Fibroblast of pulmonary artery (primary cell): ENCODE results near the gene HEPN1.

Experiments
- DNase-seq: peaks from one replicate; pipeline ENCODE4 v3.0.0-alpha.2; 2010; ENCODE audit warnings: low read depth
- H3K4me3 ChIP-seq: replicated peaks from 2 replicates; pipeline ENCODE4 v1.5.1; 2011; ENCODE audit warnings: low read depth, mild to moderate bottlenecking, control low read depth, low read length, moderate library complexity
- TF ChIP-seq, protein P1 (sequence below): IDR thresholded peaks from 2 replicates; pipeline ENCODE4 v1.5.1; 2011; ENCODE audit warnings: mild to moderate bottlenecking, control low read depth, low read length, inconsistent platforms; ENCODE audit errors: missing control alignments

HEPN1 gene

DNA sequence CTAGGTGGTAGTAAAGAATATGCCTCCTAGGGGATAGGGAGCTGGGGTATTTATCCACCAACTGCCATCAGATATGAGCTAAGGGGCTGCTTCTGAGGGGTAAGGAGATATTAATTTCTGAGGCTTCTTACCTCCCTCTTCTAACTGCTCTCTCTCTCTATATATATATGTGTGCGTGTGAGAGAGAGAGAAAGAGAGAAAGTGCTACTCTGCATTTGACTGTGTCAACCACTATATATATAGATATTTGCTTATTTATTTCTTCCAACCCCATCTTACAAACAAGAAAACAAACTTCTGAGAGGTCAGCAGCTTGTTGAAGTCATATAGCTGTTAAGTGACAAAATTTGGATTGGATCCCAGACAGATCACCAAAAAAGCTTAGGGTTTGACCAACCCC is 22.7 kb downstream of the HEPN1 start:
- no peak overlapping the region for H3K4me3 ChIP-seq
- DNase-seq, result no peak
- TF ChIP-seq, protein P1, sequence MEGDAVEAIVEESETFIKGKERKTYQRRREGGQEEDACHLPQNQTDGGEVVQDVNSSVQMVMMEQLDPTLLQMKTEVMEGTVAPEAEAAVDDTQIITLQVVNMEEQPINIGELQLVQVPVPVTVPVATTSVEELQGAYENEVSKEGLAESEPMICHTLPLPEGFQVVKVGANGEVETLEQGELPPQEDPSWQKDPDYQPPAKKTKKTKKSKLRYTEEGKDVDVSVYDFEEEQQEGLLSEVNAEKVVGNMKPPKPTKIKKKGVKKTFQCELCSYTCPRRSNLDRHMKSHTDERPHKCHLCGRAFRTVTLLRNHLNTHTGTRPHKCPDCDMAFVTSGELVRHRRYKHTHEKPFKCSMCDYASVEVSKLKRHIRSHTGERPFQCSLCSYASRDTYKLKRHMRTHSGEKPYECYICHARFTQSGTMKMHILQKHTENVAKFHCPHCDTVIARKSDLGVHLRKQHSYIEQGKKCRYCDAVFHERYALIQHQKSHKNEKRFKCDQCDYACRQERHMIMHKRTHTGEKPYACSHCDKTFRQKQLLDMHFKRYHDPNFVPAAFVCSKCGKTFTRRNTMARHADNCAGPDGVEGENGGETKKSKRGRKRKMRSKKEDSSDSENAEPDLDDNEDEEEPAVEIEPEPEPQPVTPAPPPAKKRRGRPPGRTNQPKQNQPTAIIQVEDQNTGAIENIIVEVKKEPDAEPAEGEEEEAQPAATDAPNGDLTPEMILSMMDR, result no peak

DNA sequence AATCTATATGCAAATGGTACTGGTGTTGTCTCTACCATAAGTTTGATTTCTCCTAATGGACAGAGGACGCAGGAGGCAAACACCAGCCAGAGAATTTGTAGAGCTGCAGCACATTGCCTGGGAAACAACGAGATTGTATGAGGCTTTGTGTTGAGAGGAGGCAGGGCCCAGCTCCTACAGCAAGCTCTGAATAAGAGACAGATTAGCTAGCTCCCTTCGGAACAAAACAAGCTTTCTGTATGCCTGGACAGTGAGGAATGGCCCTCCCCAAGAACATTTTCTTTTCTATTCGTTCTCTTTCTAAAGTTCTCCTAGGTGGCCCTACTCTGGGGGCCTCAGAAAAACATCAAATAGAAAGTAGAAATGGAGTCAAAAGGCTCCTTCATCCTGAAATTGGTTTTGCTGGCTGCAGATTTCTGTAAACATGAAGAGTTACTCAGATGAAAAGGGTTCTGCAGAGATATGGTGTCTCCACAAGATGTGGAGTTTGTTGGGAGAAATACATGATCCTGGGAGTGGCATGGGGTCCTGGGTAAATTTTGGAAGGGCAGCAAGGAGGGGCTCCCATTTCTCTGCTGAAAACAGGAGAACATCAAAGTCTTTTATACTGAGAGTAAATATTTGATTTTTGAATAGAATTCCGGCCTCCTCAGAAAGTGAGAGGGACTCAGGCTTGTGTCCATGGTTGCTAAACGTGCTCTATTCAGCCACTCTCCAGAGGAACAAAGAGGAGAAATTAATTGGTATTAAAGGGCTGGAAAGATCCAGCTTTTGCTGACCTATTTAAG is 23.6 kb downstream of the HEPN1 start:
- no peak overlapping the region for H3K4me3 ChIP-seq
- no peak for DNase-seq
- TF ChIP-seq, protein P1, result no peak

DNA sequence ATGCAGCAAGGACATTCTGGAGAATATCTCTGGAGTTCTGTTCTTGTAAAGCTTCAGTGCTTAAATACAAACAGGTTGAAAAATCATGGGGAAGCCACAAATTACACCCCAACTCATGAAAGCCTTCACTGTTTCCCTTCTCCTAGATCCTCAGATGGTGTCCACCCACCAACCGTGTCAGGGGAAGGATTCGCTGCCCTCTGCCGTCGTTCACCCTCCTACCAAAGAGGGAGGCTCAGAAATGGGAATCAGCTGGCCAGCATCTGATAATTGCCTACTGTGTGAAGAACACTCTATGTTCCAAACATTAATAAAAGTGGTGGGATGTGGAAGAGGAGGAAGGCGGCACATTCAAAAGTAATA is 24.2 kb downstream of the HEPN1 start:
- DNase-seq, result no peak
- H3K4me3 ChIP-seq, result no peak overlapping the region
- TF ChIP-seq, protein P1, result no peak

DNA sequence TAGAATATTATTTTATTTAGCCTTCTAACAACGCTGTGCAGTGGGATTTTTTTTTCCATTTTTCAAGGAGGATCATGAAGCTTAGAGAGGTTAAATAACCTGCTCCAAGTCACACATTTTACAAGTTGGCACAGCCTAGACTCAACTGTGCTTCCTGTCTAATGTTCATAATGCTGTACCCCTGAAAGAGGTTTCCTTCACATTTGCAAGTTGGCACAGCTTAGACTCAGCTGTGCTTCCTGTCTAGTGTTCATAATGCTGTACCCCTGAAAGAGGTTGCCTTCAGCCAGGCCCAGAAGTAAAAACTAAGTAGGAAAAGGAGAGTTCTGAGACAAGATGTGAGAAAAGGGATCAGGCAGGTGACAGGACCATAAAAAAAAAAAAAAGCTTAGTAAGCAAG is 24.7 kb downstream of the HEPN1 start:
- TF ChIP-seq, protein P1, result no peak
- DNase-seq, result no peak
- no peak overlapping the region for H3K4me3 ChIP-seq

DNA sequence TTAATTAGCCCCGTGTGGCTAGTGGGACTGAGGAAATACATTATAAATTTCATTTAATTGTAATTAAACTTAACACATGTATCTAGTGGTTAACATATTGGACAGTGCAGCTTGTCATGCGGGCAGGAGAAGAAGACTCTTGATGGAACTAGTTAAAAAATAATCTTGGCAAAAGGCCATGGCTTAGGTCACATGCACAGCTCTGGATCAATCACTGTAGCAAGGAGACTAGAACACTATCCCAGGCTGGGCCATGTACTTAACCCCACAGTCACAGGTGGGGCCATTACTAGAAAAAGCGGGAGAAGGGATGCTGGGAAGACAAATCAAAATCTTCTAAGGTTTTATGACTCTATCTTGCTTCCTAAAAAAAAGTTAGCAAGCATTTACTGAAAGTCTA is 25.5 kb downstream of the HEPN1 start:
- no peak overlapping the region for H3K4me3 ChIP-seq
- TF ChIP-seq, protein P1, result no peak
- DNase-seq, result no peak

DNA sequence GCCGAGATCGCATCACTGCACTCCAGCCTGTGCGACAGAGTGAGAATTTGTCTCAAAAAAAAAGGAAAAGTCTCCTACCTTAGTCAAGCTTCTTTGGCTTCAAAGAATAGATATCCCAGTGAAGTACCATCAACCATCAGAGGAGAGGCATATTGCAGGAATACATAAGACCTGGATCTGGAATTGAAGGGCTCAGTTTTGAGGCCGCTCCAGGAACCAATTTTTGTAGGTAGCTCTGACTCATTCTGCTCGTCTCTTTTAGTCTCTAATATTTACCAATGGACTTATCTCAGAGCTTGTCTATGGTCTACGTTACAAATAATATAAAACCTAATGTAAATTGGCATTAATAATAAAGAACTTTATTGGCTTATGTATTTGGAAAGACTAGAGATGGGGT is 26.8 kb downstream of the HEPN1 start:
- no peak overlapping the region for H3K4me3 ChIP-seq
- TF ChIP-seq, protein P1, result no peak
- DNase-seq, result no peak

DNA sequence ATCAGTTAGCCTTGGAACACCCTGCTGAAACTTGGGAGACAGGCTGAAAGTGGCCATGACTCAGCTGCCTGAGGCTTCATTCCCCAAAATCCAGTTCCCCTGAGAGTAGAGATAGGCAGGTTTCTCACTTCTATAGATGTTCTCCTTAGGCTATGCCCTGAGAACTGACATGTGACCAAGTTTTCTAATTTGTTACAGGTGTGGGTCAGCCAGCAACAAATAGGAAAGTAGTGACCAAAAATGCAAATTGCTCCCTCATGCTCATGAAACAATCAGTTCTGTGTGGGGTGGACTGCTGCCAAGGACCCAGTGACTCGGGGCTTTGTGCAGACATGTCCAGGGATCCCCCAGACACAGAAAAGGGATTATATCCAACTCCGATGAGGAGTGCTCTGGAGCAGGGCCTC is 27.7 kb downstream of the HEPN1 start:
- H3K4me3 ChIP-seq, result no peak overlapping the region
- DNase-seq, result peak; percentile 5
- TF ChIP-seq, protein P1, result no peak
